MM.1S (cell line): Measurements from ENCODE around the gene GPD1L.

Experiments
- EZH2 ChIP-seq: fragments of 300-600 bp; sonication (generic); optimal IDR thresholded peaks from 2 replicates; pipeline ENCODE3; 2017; ENCODE audit warnings: low read depth, mild to moderate bottlenecking, antibody characterized with exemption, low read length, mixed read lengths
- TF ChIP-seq, protein P1 (sequence below): fragments of 300-600 bp; sonication (generic); IDR thresholded peaks from 2 replicates; pipeline ENCODE4 v1.5.1; 2016; ENCODE audit warnings: antibody characterized with exemption, low read length, mixed read lengths

DNA sequence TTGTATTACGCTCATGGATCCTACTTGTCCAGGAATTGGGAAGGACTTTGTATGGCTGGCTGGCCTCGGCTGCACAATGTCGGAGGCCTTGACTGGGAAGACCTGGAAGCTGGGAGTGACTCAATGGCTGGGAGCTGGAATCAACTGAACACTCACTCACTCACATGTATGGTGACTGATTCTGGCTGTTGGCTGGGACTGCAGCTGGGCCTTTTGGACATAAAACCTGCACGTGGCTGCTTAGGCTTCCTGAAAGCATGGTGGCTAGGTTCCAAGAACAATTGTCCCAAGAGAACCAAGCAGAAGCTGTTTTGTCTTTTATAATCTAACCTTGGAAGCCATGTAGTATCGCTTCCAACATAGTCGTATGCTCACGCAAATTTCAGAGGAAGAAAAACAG is 94.1 kb downstream of the GPD1L start:
- TF ChIP-seq, protein P1, sequence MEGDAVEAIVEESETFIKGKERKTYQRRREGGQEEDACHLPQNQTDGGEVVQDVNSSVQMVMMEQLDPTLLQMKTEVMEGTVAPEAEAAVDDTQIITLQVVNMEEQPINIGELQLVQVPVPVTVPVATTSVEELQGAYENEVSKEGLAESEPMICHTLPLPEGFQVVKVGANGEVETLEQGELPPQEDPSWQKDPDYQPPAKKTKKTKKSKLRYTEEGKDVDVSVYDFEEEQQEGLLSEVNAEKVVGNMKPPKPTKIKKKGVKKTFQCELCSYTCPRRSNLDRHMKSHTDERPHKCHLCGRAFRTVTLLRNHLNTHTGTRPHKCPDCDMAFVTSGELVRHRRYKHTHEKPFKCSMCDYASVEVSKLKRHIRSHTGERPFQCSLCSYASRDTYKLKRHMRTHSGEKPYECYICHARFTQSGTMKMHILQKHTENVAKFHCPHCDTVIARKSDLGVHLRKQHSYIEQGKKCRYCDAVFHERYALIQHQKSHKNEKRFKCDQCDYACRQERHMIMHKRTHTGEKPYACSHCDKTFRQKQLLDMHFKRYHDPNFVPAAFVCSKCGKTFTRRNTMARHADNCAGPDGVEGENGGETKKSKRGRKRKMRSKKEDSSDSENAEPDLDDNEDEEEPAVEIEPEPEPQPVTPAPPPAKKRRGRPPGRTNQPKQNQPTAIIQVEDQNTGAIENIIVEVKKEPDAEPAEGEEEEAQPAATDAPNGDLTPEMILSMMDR, result no peak
- TF ChIP-seq EZH2, result no peak
